SK-N-MC (cell line): Measurements from ENCODE around the gene RRN3.

Source experiments
- DNase-seq: peaks from one replicate; pipeline ENCODE4 v3.0.0-alpha.2; 2011; ENCODE audit warnings: low read depth, low spot score
- H3K27ac ChIP-seq: fragments of 200-600 bp; sonication (generic); 2 replicates; pipeline ENCODE4 v1.5.1; 2016; ENCODE audit warnings: mixed run types
- H3K36me3 ChIP-seq: fragments of 200-600 bp; sonication (generic); 2 replicates; pipeline ENCODE4 v1.6.1; 2017; ENCODE audit warnings: antibody characterized with exemption, low read length, mixed read lengths; ENCODE audit not compliant: insufficient read depth
- H3K4me3 ChIP-seq: fragments of 200-600 bp; sonication (generic); 2 replicates; pipeline ENCODE4 v1.5.1; 2016
- H3K9ac ChIP-seq: fragments of 200-600 bp; sonication (generic); 2 replicates; pipeline ENCODE4 v1.8.0; 2017; ENCODE audit warnings: mixed run types, mixed read lengths; ENCODE audit not compliant: insufficient read length
- H3K9me3 ChIP-seq: fragments of 200-600 bp; sonication (generic); 2 replicates; pipeline ENCODE4 v1.6.1; 2017; ENCODE audit warnings: low read depth, mild to moderate bottlenecking, antibody characterized with exemption, low read length, moderate library complexity, mixed read lengths
- EZH2 ChIP-seq: fragments of 200-600 bp; sonication (generic); IDR thresholded peaks from one replicate; pipeline ENCODE4 v1.6.1; 2017; ENCODE audit warnings: antibody characterized with exemption
- FOXP2 ChIP-seq: optimal IDR thresholded peaks from 2 replicates; pipeline ENCODE3; 2011; ENCODE audit warnings: mild to moderate bottlenecking, moderate library complexity; ENCODE audit not compliant: insufficient read depth; ENCODE audit errors: extremely low read length, control extremely low read depth
- POLR2AphosphoS5 ChIP-seq: IDR thresholded peaks from 2 replicates; pipeline ENCODE4 v1.6.1; 2012; ENCODE audit warnings: mild to moderate bottlenecking, low read depth, low read length, borderline replicate concordance

Gene RRN3

GRCh38 chr16:15043344-15043743 is 50.7 kb downstream of the RRN3 start:
- peaks cover 30% of the 10 kb centered on the region for H3K36me3 ChIP-seq
- no peaks in the 10 kb centered on the region for H3K9me3 ChIP-seq
- no peak overlapping the region for H3K27ac ChIP-seq
- H3K9ac ChIP-seq: no peak overlapping the region
- TF ChIP-seq POLR2AphosphoS5: no peak
- TF ChIP-seq FOXP2: no peak
- no peak for TF ChIP-seq EZH2
- DNase-seq: no peak
- no peak overlapping the region for H3K4me3 ChIP-seq

GRCh38 chr16:15041271-15042004 is 52.6 kb downstream of the RRN3 start:
- H3K27ac ChIP-seq: 0 out of 2 replicates have a peak overlapping the region, but pooled peaks have one; percentile 46
- no peak for TF ChIP-seq POLR2AphosphoS5
- TF ChIP-seq EZH2: no peak
- no peak for TF ChIP-seq FOXP2
- H3K9ac ChIP-seq: no peak overlapping the region
- peaks cover 42% of the 10 kb centered on the region for H3K36me3 ChIP-seq
- DNase-seq: no peak
- H3K4me3 ChIP-seq: no peak overlapping the region
- no peaks in the 10 kb centered on the region for H3K9me3 ChIP-seq

- TF ChIP-seq FOXP2 (no peak), POLR2AphosphoS5 (no peak), EZH2 (no peak)
- no peak overlapping the region for H3K4me3 ChIP-seq
- peaks cover 69% of the 10 kb centered on the region for H3K36me3 ChIP-seq
- H3K27ac ChIP-seq: no peak overlapping the region
- DNase-seq: no peak
- no peak overlapping the region for H3K9ac ChIP-seq
- no peaks in the 10 kb centered on the region for H3K9me3 ChIP-seq
These were observed 55.4 kb downstream of the RRN3 start for GRCh38 chr16:15038689-15039088.

DNA sequence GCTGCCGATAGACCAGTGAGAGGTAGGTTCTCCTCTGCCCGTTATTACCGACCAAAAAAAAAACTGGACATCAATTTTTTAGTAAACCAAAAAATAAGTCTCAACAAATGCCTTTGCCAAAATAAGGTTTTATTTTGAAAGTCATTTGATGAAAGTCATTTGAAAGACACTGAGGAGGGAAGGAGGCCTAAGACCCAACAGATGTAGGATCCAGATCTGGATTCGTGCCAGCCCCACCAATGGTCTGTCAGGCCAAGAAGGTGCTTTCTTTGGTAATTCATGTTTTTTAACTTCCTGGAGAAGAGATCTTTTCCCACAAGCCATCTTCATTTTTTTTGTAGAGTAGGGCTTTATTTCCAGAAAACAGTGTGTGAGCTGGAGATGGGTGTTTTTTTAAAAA is 56.3 kb downstream of the RRN3 start:
- no peak for DNase-seq
- Histone ChIP-seq H3K4me3 (no peak overlapping the region), H3K27ac (no peak overlapping the region), H3K36me3 (peaks cover 76% of the 10 kb centered on the region), H3K9ac (no peak overlapping the region), H3K9me3 (no peaks in the 10 kb centered on the region)
- TF ChIP-seq FOXP2 (no peak), EZH2 (no peak), POLR2AphosphoS5 (no peak)

GRCh38 chr16:15037003-15037402 is 57.1 kb downstream of the RRN3 start:
- no peak overlapping the region for H3K27ac ChIP-seq
- TF ChIP-seq FOXP2 (no peak), EZH2 (no peak), POLR2AphosphoS5 (no peak)
- no peak overlapping the region for H3K9ac ChIP-seq
- DNase-seq: no peak
- peaks cover 84% of the 10 kb centered on the region for H3K36me3 ChIP-seq
- no peaks in the 10 kb centered on the region for H3K9me3 ChIP-seq
- H3K4me3 ChIP-seq: no peak overlapping the region

DNA sequence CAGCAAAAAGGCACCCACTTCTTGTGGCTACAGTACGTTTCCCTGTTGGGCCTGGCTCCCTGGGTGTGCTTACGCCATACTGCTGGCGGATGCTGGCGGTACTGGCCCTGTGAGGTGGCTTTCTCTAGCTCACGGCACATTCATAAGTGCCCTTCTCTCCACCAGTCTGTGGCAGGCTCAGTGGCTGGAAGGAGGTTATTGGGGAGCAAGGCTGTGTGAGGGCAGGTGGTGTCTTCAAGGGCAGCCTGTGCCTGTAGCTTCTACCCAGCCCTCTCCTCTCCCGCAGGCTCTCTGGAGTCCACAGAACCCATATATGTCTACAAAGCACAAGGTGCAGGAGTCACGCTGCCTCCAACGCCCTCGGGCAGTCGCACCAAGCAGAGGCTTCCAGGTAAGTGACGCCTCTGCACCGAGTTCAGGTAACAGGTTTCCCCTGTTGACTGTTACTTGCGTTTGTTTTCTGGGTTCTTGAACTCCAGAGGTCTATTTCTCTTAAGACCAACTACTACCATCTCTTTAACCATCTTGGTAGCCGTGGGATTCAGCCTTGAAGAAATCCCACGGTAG is 58.8 kb downstream of the RRN3 start:
- TF ChIP-seq FOXP2 (no peak), POLR2AphosphoS5 (no peak), EZH2 (no peak)
- Histone ChIP-seq H3K9me3 (no peaks in the 10 kb centered on the region), H3K36me3 (peaks cover 91% of the 10 kb centered on the region), H3K4me3 (no peak overlapping the region), H3K27ac (no peak overlapping the region), H3K9ac (no peak overlapping the region)
- no peak for DNase-seq

GRCh38 chr16:15034266-15035162 is 59.6 kb downstream of the RRN3 start:
- Histone ChIP-seq H3K9me3 (no peaks in the 10 kb centered on the region), H3K36me3 (peaks cover 83% of the 10 kb centered on the region), H3K27ac (no peak overlapping the region), H3K4me3 (no peak overlapping the region), H3K9ac (no peak overlapping the region)
- DNase-seq: no peak
- no peak for TF ChIP-seq FOXP2
- TF ChIP-seq EZH2: no peak
- no peak for TF ChIP-seq POLR2AphosphoS5

- Histone ChIP-seq H3K27ac (no peak overlapping the region), H3K9me3 (no peaks in the 10 kb centered on the region), H3K36me3 (peaks cover 79% of the 10 kb centered on the region), H3K4me3 (no peak overlapping the region), H3K9ac (no peak overlapping the region)
- DNase-seq: no peak
- no peak for TF ChIP-seq EZH2
- no peak for TF ChIP-seq POLR2AphosphoS5
- TF ChIP-seq FOXP2: no peak
These were observed 60.8 kb downstream of the RRN3 start for GRCh38 chr16:15033309-15033707.
